ENCODE measurements around the gene FAM83D. TPM values are rescaled to one million over a fixed set of nuclear protein-coding genes. Genes with fewer than 3 reads are reported as not detected.

The FAM83D gene
- total RNA-seq, 1 donor from 2014 or later, result 4.5 TPM

GRCh38 chr20:38915355-38915754, 10.9 kb upstream of the FAM83D start:
- Mint-ChIP-seq H3K9me3 (ENCODE audit: low read depth) (no peaks in the 10 kb centered on the region), H3K36me3 (ENCODE audit: low read depth) (no peaks in the 10 kb centered on the region), H3K4me3 (ENCODE audit: unreplicated experiment) (no peak overlapping the region), H3K27ac (ENCODE audit: unreplicated experiment) (no peak overlapping the region), H3K4me1 (ENCODE audit: low read depth) (no peaks in the 10 kb centered on the region), H3K27me3 (ENCODE audit: low read depth) (peaks cover 35% of the 10 kb centered on the region)
- DNase-seq (ENCODE audit: low spot score), result no peak
- no peak for TF ChIP-seq CTCF (IDR thresholded peaks at IDR 0.05)

- Mint-ChIP-seq H3K4me1 (ENCODE audit: low read depth) (no peaks in the 10 kb centered on the region), H3K4me3 (ENCODE audit: unreplicated experiment) (no peak overlapping the region), H3K27me3 (ENCODE audit: low read depth) (peaks cover 47% of the 10 kb centered on the region), H3K9me3 (ENCODE audit: low read depth) (no peaks in the 10 kb centered on the region), H3K27ac (ENCODE audit: unreplicated experiment) (no peak overlapping the region), H3K36me3 (ENCODE audit: low read depth) (no peaks in the 10 kb centered on the region)
- TF ChIP-seq CTCF (IDR thresholded peaks at IDR 0.05), result no peak
- no peak for DNase-seq (ENCODE audit: low spot score)
Measured at GRCh38 chr20:38917657-38918056, 8.6 kb upstream of the FAM83D start.

GRCh38 chr20:38918172-38918571, 8.0 kb upstream of the FAM83D start:
- peaks cover 46% of the 10 kb centered on the region for H3K27me3 Mint-ChIP-seq (ENCODE audit: low read depth)
- H3K4me1 Mint-ChIP-seq (ENCODE audit: low read depth), result no peaks in the 10 kb centered on the region
- DNase-seq (ENCODE audit: low spot score), result no peak
- H3K36me3 Mint-ChIP-seq (ENCODE audit: low read depth), result no peaks in the 10 kb centered on the region
- no peak overlapping the region for H3K27ac Mint-ChIP-seq (ENCODE audit: unreplicated experiment)
- no peak overlapping the region for H3K4me3 Mint-ChIP-seq (ENCODE audit: unreplicated experiment)
- no peaks in the 10 kb centered on the region for H3K9me3 Mint-ChIP-seq (ENCODE audit: low read depth)
- TF ChIP-seq CTCF (IDR thresholded peaks at IDR 0.05), result no peak

- Mint-ChIP-seq H3K27me3 (ENCODE audit: low read depth) (peaks cover 35% of the 10 kb centered on the region), H3K4me3 (ENCODE audit: unreplicated experiment) (no peak overlapping the region)
Measured at GRCh38 chr20:38919683-38920082, 6.5 kb upstream of the FAM83D start.

GRCh38 chr20:38920411-38920810, 5.8 kb upstream of the FAM83D start:
- no peak overlapping the region for H3K27ac Mint-ChIP-seq (ENCODE audit: unreplicated experiment)
- no peak for DNase-seq (ENCODE audit: low spot score)
- no peaks in the 10 kb centered on the region for H3K36me3 Mint-ChIP-seq (ENCODE audit: low read depth)
- no peak overlapping the region for H3K4me3 Mint-ChIP-seq (ENCODE audit: unreplicated experiment)
- no peaks in the 10 kb centered on the region for H3K9me3 Mint-ChIP-seq (ENCODE audit: low read depth)
- no peak for TF ChIP-seq CTCF (IDR thresholded peaks at IDR 0.05)
- no peaks in the 10 kb centered on the region for H3K4me1 Mint-ChIP-seq (ENCODE audit: low read depth)
- peaks cover 35% of the 10 kb centered on the region for H3K27me3 Mint-ChIP-seq (ENCODE audit: low read depth)

More at GRCh38 chr20:38919683-38920082, 6.5 kb upstream of the FAM83D start:
- Mint-ChIP-seq H3K4me1 (ENCODE audit: low read depth) (no peaks in the 10 kb centered on the region), H3K9me3 (ENCODE audit: low read depth) (no peaks in the 10 kb centered on the region), H3K36me3 (ENCODE audit: low read depth) (no peaks in the 10 kb centered on the region), H3K27ac (ENCODE audit: unreplicated experiment) (no peak overlapping the region)
- no peak for TF ChIP-seq CTCF (IDR thresholded peaks at IDR 0.05)
- no peak for DNase-seq (ENCODE audit: low spot score)
